22Rv1 (cell line): Measurements from ENCODE around the gene RNASE4.

Source experiments
- ZFX ChIP-seq: fragments of 450-650 bp; IDR thresholded peaks from 2 replicates; pipeline ENCODE4 v1.6.1; 2017; ENCODE audit warnings: antibody characterized with exemption, borderline replicate concordance
- TF ChIP-seq, protein P1 (sequence below): fragments of 450-650 bp; IDR thresholded peaks from 2 replicates; pipeline ENCODE4 v1.5.1; 2017; ENCODE audit warnings: mild to moderate bottlenecking

DNA sequence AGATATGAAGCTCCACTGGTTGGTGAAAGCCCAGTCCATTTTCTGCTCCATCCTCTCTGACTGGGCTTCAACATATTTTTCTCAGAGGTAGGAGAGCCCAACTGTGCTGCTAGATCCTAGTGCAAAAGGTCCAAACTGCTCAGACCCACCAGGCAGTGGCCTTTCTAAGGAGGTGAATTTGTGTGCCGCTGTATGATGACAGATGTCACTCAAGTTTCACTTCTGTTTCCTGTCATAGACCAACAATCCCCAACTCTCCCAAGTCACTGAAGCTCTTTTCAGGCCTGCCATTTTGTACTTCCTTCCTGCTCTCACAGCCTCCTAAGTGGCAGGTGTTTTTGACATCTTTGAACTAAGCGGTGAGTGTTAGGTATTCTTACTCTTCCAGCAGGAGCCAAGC is 16.4 kb upstream of the RNASE4 start:
- TF ChIP-seq, protein P1, sequence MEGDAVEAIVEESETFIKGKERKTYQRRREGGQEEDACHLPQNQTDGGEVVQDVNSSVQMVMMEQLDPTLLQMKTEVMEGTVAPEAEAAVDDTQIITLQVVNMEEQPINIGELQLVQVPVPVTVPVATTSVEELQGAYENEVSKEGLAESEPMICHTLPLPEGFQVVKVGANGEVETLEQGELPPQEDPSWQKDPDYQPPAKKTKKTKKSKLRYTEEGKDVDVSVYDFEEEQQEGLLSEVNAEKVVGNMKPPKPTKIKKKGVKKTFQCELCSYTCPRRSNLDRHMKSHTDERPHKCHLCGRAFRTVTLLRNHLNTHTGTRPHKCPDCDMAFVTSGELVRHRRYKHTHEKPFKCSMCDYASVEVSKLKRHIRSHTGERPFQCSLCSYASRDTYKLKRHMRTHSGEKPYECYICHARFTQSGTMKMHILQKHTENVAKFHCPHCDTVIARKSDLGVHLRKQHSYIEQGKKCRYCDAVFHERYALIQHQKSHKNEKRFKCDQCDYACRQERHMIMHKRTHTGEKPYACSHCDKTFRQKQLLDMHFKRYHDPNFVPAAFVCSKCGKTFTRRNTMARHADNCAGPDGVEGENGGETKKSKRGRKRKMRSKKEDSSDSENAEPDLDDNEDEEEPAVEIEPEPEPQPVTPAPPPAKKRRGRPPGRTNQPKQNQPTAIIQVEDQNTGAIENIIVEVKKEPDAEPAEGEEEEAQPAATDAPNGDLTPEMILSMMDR: no peak
- no peak for TF ChIP-seq ZFX
